GM18867 (cell line): ENCODE data around the gene SMG5.
"Not testable (repeated sequence)": the region's sequence is repeated elsewhere in the genome, so short reads cannot be mapped to it uniquely, and the experiment has no call there.

Experiments used
- ATAC-seq: cut with Tn5 transposase; IDR thresholded peaks from one replicate; pipeline ENCODE4 v1.9.1; 2021; ENCODE audit warnings: mild to moderate bottlenecking, moderate library complexity; ENCODE audit not compliant: unreplicated experiment

The SMG5 gene

GRCh38 chr1:156282479-156283222, at the start of gene SMG5:
TSS of gene SMG5 (minus strand) at chr1:156282825. CDS start at chr1:156282680, 145 bp downstream.
- ATAC-seq: peak; percentile 81

- not testable (repeated sequence) for ATAC-seq
Measured at GRCh38 chr1:156323179-156323578, 40.6 kb upstream of the SMG5 start.

GRCh38 chr1:156320560-156320959, 37.9 kb upstream of the SMG5 start:
- no peak for ATAC-seq

- no peak for ATAC-seq
Measured at GRCh38 chr1:156319664-156320063, 37.0 kb upstream of the SMG5 start.

- no peak for ATAC-seq
Measured at GRCh38 chr1:156316909-156317308, 34.3 kb upstream of the SMG5 start.

GRCh38 chr1:156310962-156311361, 28.3 kb upstream of the SMG5 start:
- ATAC-seq: no peak

- no peak for ATAC-seq
Measured at GRCh38 chr1:156308078-156308477, 25.5 kb upstream of the SMG5 start.

GRCh38 chr1:156305215-156305614, 22.6 kb upstream of the SMG5 start:
- no peak for ATAC-seq

GRCh38 chr1:156303241-156303640, 20.6 kb upstream of the SMG5 start:
- no peak for ATAC-seq

- no peak for ATAC-seq
Measured at GRCh38 chr1:156298852-156299357, 16.3 kb upstream of the SMG5 start, which contains the start of gene VHLL. TSS of gene VHLL (minus strand) at chr1:156299307. CDS start at chr1:156299189, 118 bp downstream.

GRCh38 chr1:156295391-156295947, 12.8 kb upstream of the SMG5 start, which contains the start of gene GLMP:
TSS of gene GLMP (minus strand) at chr1:156295679. CDS start at chr1:156295645, 34 bp downstream.
- peak; percentile 52 for ATAC-seq

GRCh38 chr1:156293895-156294294, 11.3 kb upstream of the SMG5 start:
- ATAC-seq: no peak

GRCh38 chr1:156293098-156293434, 10.4 kb upstream of the SMG5 start:
- ATAC-seq: no peak

- ATAC-seq: no peak
Measured at GRCh38 chr1:156291226-156292061, 8.8 kb upstream of the SMG5 start.

- ATAC-seq: no peak
Measured at GRCh38 chr1:156289857-156290256, 7.2 kb upstream of the SMG5 start.

- no peak for ATAC-seq
Measured at GRCh38 chr1:156286061-156286460, 3.4 kb upstream of the SMG5 start.

- no peak for ATAC-seq
Measured at GRCh38 chr1:156285437-156285836, 2.8 kb upstream of the SMG5 start.

GRCh38 chr1:156284757-156285156, 2.1 kb upstream of the SMG5 start:
- no peak for ATAC-seq

GRCh38 chr1:156284112-156284511, 1.5 kb upstream of the SMG5 start, which contains the start of gene TMEM79:
TSS of gene TMEM79 (plus strand) at chr1:156284325. CDS start at chr1:156285227, 902 bp downstream.
- ATAC-seq: no peak

GRCh38 chr1:156283521-156283920, 896 bp upstream of the SMG5 start:
- ATAC-seq: no peak
